Karpas-422 (cell line): ENCODE measurements around the gene ADGRG2. TPM values are rescaled to one million over a fixed set of nuclear protein-coding genes. Genes with fewer than 3 reads are reported as not detected.

Experiments used
- DNase-seq: peaks from one replicate; pipeline ENCODE4 v3.0.0-alpha.2; 2015
- H2AFZ ChIP-seq: fragments of 200-600 bp; sonication (generic); 2 replicates; pipeline ENCODE4 v1.6.1; 2014; ENCODE audit warnings: antibody characterized with exemption, low read length, mixed read lengths
- H3K27ac ChIP-seq: fragments of 200-600 bp; sonication (generic); 2 replicates; pipeline ENCODE4 v1.5.1; 2014; ENCODE audit warnings: mild to moderate bottlenecking, low read length, moderate library complexity
- H3K27me3 ChIP-seq: fragments of 200-600 bp; sonication (generic); 2 replicates; pipeline ENCODE4 v1.6.1; 2014; ENCODE audit warnings: low read length, mixed read lengths
- H3K36me3 ChIP-seq: fragments of 200-600 bp; sonication (generic); 2 replicates; pipeline ENCODE4 v1.6.1; 2014; ENCODE audit warnings: low read length, mixed read lengths; ENCODE audit not compliant: insufficient read depth
- H3K4me1 ChIP-seq: fragments of 200-600 bp; sonication (generic); 2 replicates; pipeline ENCODE4 v1.6.1; 2014; ENCODE audit warnings: mild to moderate bottlenecking, low read length, mixed read lengths
- H3K4me2 ChIP-seq: fragments of 200-600 bp; sonication (generic); 2 replicates; pipeline ENCODE4 v1.6.1; 2014; ENCODE audit warnings: low read length, low read depth, mild to moderate bottlenecking; ENCODE audit not compliant: poor library complexity, severe bottlenecking
- H3K4me3 ChIP-seq: fragments of 200-600 bp; sonication (generic); 2 replicates; pipeline ENCODE4 v1.5.1; 2014; ENCODE audit warnings: mild to moderate bottlenecking, antibody characterized with exemption, low read length, mixed read lengths
- H3K79me2 ChIP-seq: fragments of 200-600 bp; sonication (generic); 2 replicates; pipeline ENCODE4 v1.6.1; 2014; ENCODE audit warnings: mild to moderate bottlenecking, low read length, mixed read lengths
- H3K9ac ChIP-seq: fragments of 200-600 bp; sonication (generic); 2 replicates; pipeline ENCODE4 v1.6.0; 2014; ENCODE audit warnings: low read length
- H3K9me2 ChIP-seq: fragments of 200-600 bp; sonication (generic), shearing (Covaris generic); replicated peaks from 2 replicates; pipeline ENCODE4 v1.6.0; 2014; ENCODE audit warnings: mild to moderate bottlenecking, low read length, moderate library complexity; ENCODE audit not compliant: insufficient read depth
- H3K9me3 ChIP-seq: fragments of 300-700, 200-600 bp; sonication (generic); 2 replicates; pipeline ENCODE4 v1.6.1; 2014; ENCODE audit warnings: low read length, mixed read lengths
- H4K20me1 ChIP-seq: fragments of 200-600 bp; sonication (generic); 2 replicates; pipeline ENCODE4 v1.6.1; 2014; ENCODE audit warnings: mild to moderate bottlenecking, antibody characterized with exemption, low read length, low read depth; ENCODE audit not compliant: insufficient read depth
- total RNA-seq: library from RNA; depleted of rRNA; stranded (reverse); fragments of >200 nt; shearing (Covaris generic); gene quantifications from 2 replicates; pipeline ENCODE4 v1.2.3, GENCODE V29; 2014; ENCODE audit warnings: low replicate concordance; rRNA removed

The ADGRG2 gene
- not detected in 2 replicates for total RNA-seq

- Histone ChIP-seq H3K27ac (no peak within 1 kb of the TSS), H3K4me1 (no peaks in the 10 kb centered on the region), H3K4me3 (no peak within 1 kb of the TSS), H3K36me3 (no peaks in the 10 kb centered on the region), H3K9me3 (no peaks in the 10 kb centered on the region), H4K20me1 (no peaks in the 10 kb centered on the region), H3K9ac (no peak within 1 kb of the TSS), H3K79me2 (no peaks in the 10 kb centered on the region), H3K27me3 (no peaks in the 10 kb centered on the region), H2AFZ (no peak within 1 kb of the TSS), H3K9me2 (no peaks in the 10 kb centered on the region), H3K4me2 (no peak within 1 kb of the TSS)
- no peak for DNase-seq
Observed at GRCh38 chrX:19121898-19122640, at the start of gene ADGRG2. Gene ADGRG2, minus strand, starts transcription at chrX:19122468. Its CDS starts 53,634 bp downstream, at chrX:19068834.

GRCh38 chrX:19168609-19169008 is 46.3 kb upstream of the ADGRG2 start:
- no peaks in the 10 kb centered on the region for H3K79me2 ChIP-seq
- no peaks in the 10 kb centered on the region for H3K4me1 ChIP-seq

GRCh38 chrX:19162851-19163250 is 40.6 kb upstream of the ADGRG2 start:
- no peaks in the 10 kb centered on the region for H3K36me3 ChIP-seq
- no peak overlapping the region for H3K27ac ChIP-seq
- no peak overlapping the region for H3K4me3 ChIP-seq
- H3K9me2 ChIP-seq: no peaks in the 10 kb centered on the region
- no peaks in the 10 kb centered on the region for H3K9me3 ChIP-seq
- H3K9ac ChIP-seq: no peak overlapping the region
- no peaks in the 10 kb centered on the region for H3K27me3 ChIP-seq
- no peak overlapping the region for H3K4me2 ChIP-seq
- H4K20me1 ChIP-seq: no peaks in the 10 kb centered on the region
- H3K79me2 ChIP-seq: no peaks in the 10 kb centered on the region
- no peak overlapping the region for H2AFZ ChIP-seq
- no peak for DNase-seq
- H3K4me1 ChIP-seq: no peaks in the 10 kb centered on the region

More at GRCh38 chrX:19168609-19169008, 46.3 kb upstream of the ADGRG2 start:
- Histone ChIP-seq H2AFZ (no peak overlapping the region), H3K27me3 (no peaks in the 10 kb centered on the region), H4K20me1 (no peaks in the 10 kb centered on the region), H3K4me3 (no peak overlapping the region), H3K36me3 (no peaks in the 10 kb centered on the region), H3K9ac (no peak overlapping the region), H3K9me2 (no peaks in the 10 kb centered on the region), H3K4me2 (no peak overlapping the region), H3K27ac (no peak overlapping the region), H3K9me3 (no peaks in the 10 kb centered on the region)
- no peak for DNase-seq

- Histone ChIP-seq H3K36me3 (no peaks in the 10 kb centered on the region), H3K79me2 (no peaks in the 10 kb centered on the region)
Observed at GRCh38 chrX:19156186-19156585, 33.9 kb upstream of the ADGRG2 start.

GRCh38 chrX:19152762-19153161 is 30.5 kb upstream of the ADGRG2 start:
- no peaks in the 10 kb centered on the region for H3K9me2 ChIP-seq
- no peaks in the 10 kb centered on the region for H4K20me1 ChIP-seq
- H3K4me1 ChIP-seq: no peaks in the 10 kb centered on the region
- H3K9me3 ChIP-seq: no peaks in the 10 kb centered on the region
- DNase-seq: no peak
- no peaks in the 10 kb centered on the region for H3K79me2 ChIP-seq
- no peak overlapping the region for H3K4me2 ChIP-seq
- H3K27me3 ChIP-seq: no peaks in the 10 kb centered on the region
- H3K36me3 ChIP-seq: no peaks in the 10 kb centered on the region
- H3K27ac ChIP-seq: no peak overlapping the region
- H3K9ac ChIP-seq: no peak overlapping the region
- H2AFZ ChIP-seq: no peak overlapping the region
- no peak overlapping the region for H3K4me3 ChIP-seq

More at GRCh38 chrX:19156186-19156585, 33.9 kb upstream of the ADGRG2 start:
- DNase-seq: no peak
- Histone ChIP-seq H3K27ac (no peak overlapping the region), H3K9me3 (no peaks in the 10 kb centered on the region), H2AFZ (no peak overlapping the region), H3K4me2 (no peak overlapping the region), H3K27me3 (no peaks in the 10 kb centered on the region), H3K4me1 (no peaks in the 10 kb centered on the region), H3K4me3 (no peak overlapping the region), H4K20me1 (no peaks in the 10 kb centered on the region), H3K9me2 (no peaks in the 10 kb centered on the region), H3K9ac (no peak overlapping the region)

- H3K4me1 ChIP-seq: no peaks in the 10 kb centered on the region
- H4K20me1 ChIP-seq: no peaks in the 10 kb centered on the region
- no peaks in the 10 kb centered on the region for H3K36me3 ChIP-seq
- no peaks in the 10 kb centered on the region for H3K27me3 ChIP-seq
- no peak overlapping the region for H3K27ac ChIP-seq
- no peaks in the 10 kb centered on the region for H3K79me2 ChIP-seq
- H3K4me3 ChIP-seq: no peak overlapping the region
- DNase-seq: no peak
- no peaks in the 10 kb centered on the region for H3K9me2 ChIP-seq
- H3K9me3 ChIP-seq: no peaks in the 10 kb centered on the region
- H2AFZ ChIP-seq: no peak overlapping the region
- H3K9ac ChIP-seq: no peak overlapping the region
- no peak overlapping the region for H3K4me2 ChIP-seq
Observed at GRCh38 chrX:19137067-19137466, 14.8 kb upstream of the ADGRG2 start.

- no peaks in the 10 kb centered on the region for H3K9me2 ChIP-seq
- no peaks in the 10 kb centered on the region for H3K27me3 ChIP-seq
- H3K4me1 ChIP-seq: no peaks in the 10 kb centered on the region
- H4K20me1 ChIP-seq: no peaks in the 10 kb centered on the region
- no peaks in the 10 kb centered on the region for H3K9me3 ChIP-seq
- DNase-seq: no peak
- no peak overlapping the region for H3K4me2 ChIP-seq
- no peaks in the 10 kb centered on the region for H3K79me2 ChIP-seq
- H3K9ac ChIP-seq: no peak overlapping the region
- no peak overlapping the region for H2AFZ ChIP-seq
- no peak overlapping the region for H3K27ac ChIP-seq
- no peak overlapping the region for H3K4me3 ChIP-seq
- no peaks in the 10 kb centered on the region for H3K36me3 ChIP-seq
Observed at GRCh38 chrX:19133784-19134183, 11.5 kb upstream of the ADGRG2 start.

GRCh38 chrX:19133231-19133630 is 11.0 kb upstream of the ADGRG2 start:
- Histone ChIP-seq H3K9ac (no peak overlapping the region), H3K4me1 (no peaks in the 10 kb centered on the region), H2AFZ (no peak overlapping the region), H3K9me2 (no peaks in the 10 kb centered on the region), H4K20me1 (no peaks in the 10 kb centered on the region), H3K4me3 (no peak overlapping the region), H3K36me3 (no peaks in the 10 kb centered on the region), H3K27me3 (no peaks in the 10 kb centered on the region), H3K9me3 (no peaks in the 10 kb centered on the region), H3K27ac (no peak overlapping the region), H3K79me2 (no peaks in the 10 kb centered on the region), H3K4me2 (no peak overlapping the region)
- DNase-seq: no peak
